ENCODE results near the gene DAB2.

DAB2 gene

GRCh38 chr5:39424736-39425637 is at the start of gene DAB2:
Gene DAB2, minus strand, starts transcription at chr5:39424980. Its CDS starts 30,660 bp downstream, at chr5:39394320.
- DNase-seq = no peak

GRCh38 chr5:39473156-39473775 is 48.5 kb upstream of the DAB2 start:
- no peak for DNase-seq

GRCh38 chr5:39471836-39472508 is 47.2 kb upstream of the DAB2 start:
- no peak for DNase-seq

GRCh38 chr5:39470811-39471210 is 46.0 kb upstream of the DAB2 start:
- no peak for DNase-seq

GRCh38 chr5:39469777-39470415 is 45.1 kb upstream of the DAB2 start:
- DNase-seq = no peak

- DNase-seq = no peak
These were observed 44.4 kb upstream of the DAB2 start for GRCh38 chr5:39469176-39469575.

- no peak for DNase-seq
These were observed 42.1 kb upstream of the DAB2 start for GRCh38 chr5:39466846-39467245.

GRCh38 chr5:39465843-39466242 is 41.1 kb upstream of the DAB2 start:
- no peak for DNase-seq

GRCh38 chr5:39465097-39465496 is 40.3 kb upstream of the DAB2 start:
- no peak for DNase-seq

GRCh38 chr5:39464088-39464487 is 39.3 kb upstream of the DAB2 start:
- DNase-seq = no peak

- DNase-seq = no peak
These were observed 37.4 kb upstream of the DAB2 start for GRCh38 chr5:39462211-39462610.

GRCh38 chr5:39461007-39461682 is 36.4 kb upstream of the DAB2 start:
- no peak for DNase-seq

GRCh38 chr5:39459907-39460306 is 35.1 kb upstream of the DAB2 start:
- DNase-seq = no peak

GRCh38 chr5:39459071-39459470 is 34.3 kb upstream of the DAB2 start:
- no peak for DNase-seq

GRCh38 chr5:39455645-39456044 is 30.9 kb upstream of the DAB2 start:
- no peak for DNase-seq

GRCh38 chr5:39453606-39454005 is 28.8 kb upstream of the DAB2 start:
- DNase-seq = no peak

GRCh38 chr5:39452846-39453245 is 28.1 kb upstream of the DAB2 start:
- DNase-seq = no peak

GRCh38 chr5:39451276-39451941 is 26.6 kb upstream of the DAB2 start:
- no peak for DNase-seq

- DNase-seq = no peak
These were observed 25.7 kb upstream of the DAB2 start for GRCh38 chr5:39450487-39450886.

GRCh38 chr5:39449591-39449990 is 24.8 kb upstream of the DAB2 start:
- no peak for DNase-seq

- no peak for DNase-seq
These were observed 23.8 kb upstream of the DAB2 start for GRCh38 chr5:39448506-39449128.

GRCh38 chr5:39447968-39448367 is 23.2 kb upstream of the DAB2 start:
- DNase-seq = no peak

Measured in NCI-H187 (cell line).